RWPE1 (cell line): Measurements from ENCODE around the gene ACTL7B.
"Not testable (repeated sequence)": the region's sequence is repeated elsewhere in the genome, so short reads cannot be mapped to it uniquely, and the experiment has no call there.

Experiments
- CTCF ChIA-PET: fragments of 350-600 bp; sonication (Branson Sonifier 250); formaldehyde crosslinking; extraction: SDS; loops from one replicate; lab custom pipeline; 2021; lab: Yijun Ruan, JAX
- POLR2A ChIA-PET: fragments of 400-600 bp; formaldehyde crosslinking; extraction: SDS; loops from one replicate; lab custom pipeline; 2020; ENCODE audit warnings: antibody characterized with exemption; ENCODE audit not compliant: low non-redundant PET; lab: Yijun Ruan, JAX
- DNase-seq: peaks from one replicate; pipeline ENCODE4 v3.0.0; 2012; ENCODE audit warnings: low spot score
- H3K27ac ChIP-seq: fragments of 450-650 bp; 2 replicates; pipeline ENCODE4 v1.5.1; 2017
- CTCF ChIP-seq: fragments of 450-650 bp; conservative IDR thresholded peaks from 2 replicates; pipeline ENCODE4 v1.5.1; 2017; ENCODE audit warnings: low read depth, mild to moderate bottlenecking

The ACTL7B gene

DNA sequence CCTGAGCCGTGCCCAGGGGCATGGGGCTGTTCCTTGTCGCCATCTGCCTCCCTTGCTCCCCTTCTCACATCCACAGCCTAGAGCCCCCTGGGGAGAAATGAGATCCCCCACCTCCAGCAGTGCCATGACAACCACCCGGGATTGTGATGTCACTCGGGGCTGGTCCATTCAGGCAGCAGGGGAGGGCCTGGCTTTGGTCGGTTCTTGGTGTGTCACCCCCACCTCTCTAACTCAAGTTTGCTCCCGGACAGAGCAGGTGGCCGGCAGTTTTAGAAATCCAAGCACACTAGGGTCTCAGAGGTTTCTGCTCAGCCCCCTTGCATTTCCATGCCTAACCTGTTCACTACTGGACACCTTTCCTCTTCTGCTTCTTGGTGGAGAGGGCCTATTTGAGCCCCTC is at the start of gene ACTL7B:
Gene ACTL7B (minus strand): TSS at position 99 of the 400 bp plus-strand sequence. CDS start 56 bp downstream, at position 43.
- H3K27ac ChIP-seq: no peak within 1 kb of the TSS
- no peak for DNase-seq
- no peak for TF ChIP-seq CTCF
- CTCF ChIA-PET: no interaction called here
- POLR2A ChIA-PET: no interaction called here

DNA sequence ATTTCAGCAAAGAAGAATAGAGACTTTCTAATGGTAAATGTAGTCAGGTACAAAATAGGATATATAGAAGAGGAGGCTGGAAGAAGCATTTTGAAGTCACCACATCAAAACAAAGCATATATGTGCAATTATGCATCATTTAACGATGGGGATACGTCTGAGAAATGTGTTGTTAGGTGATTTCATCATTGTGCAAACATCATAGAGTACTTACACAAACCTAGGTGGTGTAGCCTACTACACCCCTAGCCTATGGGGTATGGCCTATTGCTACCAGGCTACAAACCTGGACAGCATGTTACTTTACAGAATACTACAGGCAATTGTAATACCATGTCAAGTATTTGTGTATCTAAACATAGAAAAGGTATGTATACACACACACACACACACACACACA is 49.7 kb upstream of the ACTL7B start:
- no peak for TF ChIP-seq CTCF
- ChIA-PET CTCF (no interaction called here), POLR2A (no interaction called here)
- DNase-seq: no peak
- no peak overlapping the region for H3K27ac ChIP-seq

GRCh38 chr9:108904161-108904560 is 48.4 kb upstream of the ACTL7B start:
- H3K27ac ChIP-seq: no peak overlapping the region
- no peak for TF ChIP-seq CTCF
- ChIA-PET POLR2A (no interaction called here), CTCF (no interaction called here)
- no peak for DNase-seq

DNA sequence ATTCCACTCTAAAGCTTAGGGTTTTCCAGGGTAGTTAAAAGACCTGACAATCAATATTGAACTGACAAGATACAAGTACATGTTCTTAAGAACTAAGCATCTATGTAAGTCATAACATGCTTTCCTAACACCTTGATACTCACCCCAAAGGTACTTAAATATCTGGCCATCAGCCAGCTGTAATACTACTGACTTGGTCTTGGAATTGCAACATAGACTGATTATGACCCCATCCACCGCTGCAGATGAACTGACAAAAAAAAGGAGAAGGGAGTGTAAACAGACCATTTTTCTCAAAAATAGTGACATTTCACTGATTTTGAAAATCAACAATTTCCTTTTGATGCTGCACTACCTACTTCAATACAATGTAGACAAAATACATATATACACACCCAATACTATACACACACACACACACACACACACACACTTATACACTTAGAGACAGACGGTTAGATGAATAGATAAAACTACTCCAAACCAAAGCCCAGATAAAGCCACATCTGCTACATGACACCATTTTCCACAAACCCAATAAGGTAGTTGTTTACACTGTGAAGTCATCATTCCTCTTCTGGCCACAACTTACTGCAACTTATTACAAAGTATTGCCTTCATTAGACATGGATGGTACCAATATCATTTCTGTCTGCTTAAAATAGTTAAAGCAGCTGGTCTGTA is 47.8 kb upstream of the ACTL7B start:
- ChIA-PET POLR2A (no interaction called here), CTCF (no interaction called here)
- DNase-seq: no peak
- no peak for TF ChIP-seq CTCF
- no peak overlapping the region for H3K27ac ChIP-seq

- no peak for DNase-seq
- POLR2A ChIA-PET: no interaction called here
- TF ChIP-seq CTCF: no peak
- CTCF ChIA-PET: no interaction called here
- no peak overlapping the region for H3K27ac ChIP-seq
Measured at GRCh38 chr9:108900176-108900575, 44.4 kb upstream of the ACTL7B start.

DNA sequence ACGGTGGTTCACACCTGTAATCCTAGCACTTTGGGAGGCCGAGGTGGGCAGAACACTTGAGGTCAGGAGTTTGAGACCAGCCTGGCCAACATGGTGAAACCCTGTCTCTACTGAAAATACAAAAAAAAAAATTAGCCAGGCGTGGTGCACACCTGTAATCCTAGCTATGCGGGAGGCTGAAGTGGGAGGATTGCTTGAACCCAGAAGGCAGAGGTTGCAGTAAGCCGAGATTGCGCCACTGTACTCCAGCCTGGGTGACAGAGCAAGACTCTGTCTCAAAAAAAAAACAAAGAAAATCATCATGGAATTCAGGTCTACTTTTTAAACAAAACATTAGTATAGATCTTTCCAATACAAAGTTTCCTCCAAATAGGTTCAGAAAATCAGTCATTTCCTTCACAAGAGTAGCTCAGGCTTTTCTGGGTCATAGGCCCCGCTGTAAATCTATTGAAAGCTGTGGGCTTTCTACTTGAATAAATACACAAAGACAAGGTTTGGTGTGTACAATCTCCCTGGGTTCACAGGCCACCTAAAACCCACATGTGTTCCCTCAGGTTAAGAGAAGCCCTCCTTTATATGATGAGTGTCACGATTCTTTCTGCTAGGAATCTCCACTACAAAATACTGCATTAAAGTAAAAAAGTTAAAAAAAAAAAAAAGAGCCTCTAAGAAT is 43.4 kb upstream of the ACTL7B start:
- POLR2A ChIA-PET, H3K27ac ChIP-seq, DNase-seq: not testable (repeated sequence)
- CTCF ChIA-PET: interaction anchor here (0.5 to 0.6 kb wide), 3 partner anchors 9 to 96 kb away, joined by 3 to 6 read pairs (median 3); no protein-coding TSS in a partner anchor
